Stomach (tissue), 4 donors: ENCODE results near the gene FSTL5.

Experiments
- CTCF ChIP-seq, 7 experiments: fragments of 450-650 bp in 4 of 7; fragments of 200-600 bp in 3 of 7; sonication (generic) in 3 of 7; IDR thresholded peaks; one replicate each; pipeline ENCODE4 v1.5.1; 2016 to 2019; ENCODE audit warnings: antibody characterized with exemption in 7 of 7, control low read depth in 2 of 7, mild to moderate bottlenecking in 1 of 7
- EP300 ChIP-seq: sonication (generic); formaldehyde crosslinking; IDR thresholded peaks from one replicate; pipeline ENCODE4 v1.6.1; 2017; ENCODE audit warnings: antibody characterized with exemption
- POLR2A ChIP-seq, 4 donors: fragments of 450-650 bp; IDR thresholded peaks; one replicate each; pipeline ENCODE4 v1.6.1; 2016; ENCODE audit warnings: antibody characterized with exemption in 4 of 4, control low read depth in 2 of 4, mild to moderate bottlenecking in 1 of 4, moderate library complexity in 1 of 4
- POLR2AphosphoS5 ChIP-seq, 3 donors: sonication (generic); formaldehyde crosslinking; IDR thresholded peaks; one replicate each; pipeline ENCODE4 v1.6.1; 2016; ENCODE audit warnings: antibody characterized with exemption in 3 of 3

- TF ChIP-seq CTCF (IDR thresholded peaks at IDR 0.05) (no peak), POLR2AphosphoS5 (IDR thresholded peaks at IDR 0.05) (no peak), EP300 (no peak), POLR2A (IDR thresholded peaks at IDR 0.05) (no peak)
These were observed 1.2 kb upstream of the FSTL5 start for GRCh38 chr4:162164906-162165510.
